Stimulated activated naive CD4-positive, alpha-beta T cell (primary cell): ENCODE measurements around the gene LDLRAP1.
"Not testable (repeated sequence)": the region's sequence is repeated elsewhere in the genome, so short reads cannot be mapped to it uniquely, and the experiment has no call there.

ENCODE experiments used
- DNase-seq, 6 experiments: peaks; one replicate each; lab custom pipeline; 2025; lab: John Stamatoyannopoulos, UW

Gene LDLRAP1

GRCh38 chr1:25575191-25575590 is 31.8 kb downstream of the LDLRAP1 start:
- no peak for DNase-seq

- DNase-seq, result no peak
These were observed 33.2 kb downstream of the LDLRAP1 start for GRCh38 chr1:25576459-25577133.

- DNase-seq, result peak in 1 of 6 experiments; percentile 17
These were observed 33.9 kb downstream of the LDLRAP1 start for GRCh38 chr1:25577134-25577920.

GRCh38 chr1:25579292-25580252 is 36.2 kb downstream of the LDLRAP1 start:
- no peak for DNase-seq

GRCh38 chr1:25580927-25581326 is 37.5 kb downstream of the LDLRAP1 start:
- no peak for DNase-seq

- DNase-seq, result no peak
These were observed 38.4 kb downstream of the LDLRAP1 start for GRCh38 chr1:25581764-25582163.

GRCh38 chr1:25583519-25584370 is 40.3 kb downstream of the LDLRAP1 start:
- DNase-seq, result no peak

GRCh38 chr1:25586181-25586588 is 42.8 kb downstream of the LDLRAP1 start:
- DNase-seq, result no peak

- DNase-seq, result no peak
These were observed 43.9 kb downstream of the LDLRAP1 start for GRCh38 chr1:25587290-25587689.

GRCh38 chr1:25588224-25588623 is 44.8 kb downstream of the LDLRAP1 start:
- not testable (repeated sequence) for DNase-seq

- not testable (repeated sequence) for DNase-seq
These were observed 45.4 kb downstream of the LDLRAP1 start for GRCh38 chr1:25588786-25589185.

- no peak for DNase-seq
These were observed 46.9 kb downstream of the LDLRAP1 start for GRCh38 chr1:25590096-25590824.

- no peak for DNase-seq
These were observed 50.5 kb downstream of the LDLRAP1 start for GRCh38 chr1:25593861-25594260.

- DNase-seq, result no peak
These were observed 51.6 kb downstream of the LDLRAP1 start for GRCh38 chr1:25594971-25595370.

GRCh38 chr1:25596641-25597040 is 53.2 kb downstream of the LDLRAP1 start:
- DNase-seq, result not testable (repeated sequence)

GRCh38 chr1:25598879-25599278 is 55.5 kb downstream of the LDLRAP1 start:
- DNase-seq, result no peak

GRCh38 chr1:25599969-25600610 is 56.7 kb downstream of the LDLRAP1 start:
- no peak for DNase-seq

- not testable (repeated sequence) for DNase-seq
These were observed 57.7 kb downstream of the LDLRAP1 start for GRCh38 chr1:25600971-25601699.

GRCh38 chr1:25603779-25604538 is 60.6 kb downstream of the LDLRAP1 start:
- DNase-seq, result not testable (repeated sequence)
